DOHH2 (cell line): ENCODE results near the gene AFG1L.

Experiments used
- EZH2phosphoT487 ChIP-seq: fragments of 200-600 bp; sonication (generic); IDR thresholded peaks from 2 replicates; pipeline ENCODE4 v1.6.1; 2017; ENCODE audit warnings: borderline replicate concordance, mild to moderate bottlenecking, antibody characterized with exemption, low read length, moderate library complexity, mixed read lengths
- TF ChIP-seq, protein P1 (sequence below): fragments of 200-600 bp; sonication (generic); IDR thresholded peaks from one replicate; pipeline ENCODE4 v1.5.1; 2014; ENCODE audit warnings: antibody characterized with exemption, mild to moderate bottlenecking, low read depth, low read length; ENCODE audit not compliant: poor library complexity, severe bottlenecking

DNA sequence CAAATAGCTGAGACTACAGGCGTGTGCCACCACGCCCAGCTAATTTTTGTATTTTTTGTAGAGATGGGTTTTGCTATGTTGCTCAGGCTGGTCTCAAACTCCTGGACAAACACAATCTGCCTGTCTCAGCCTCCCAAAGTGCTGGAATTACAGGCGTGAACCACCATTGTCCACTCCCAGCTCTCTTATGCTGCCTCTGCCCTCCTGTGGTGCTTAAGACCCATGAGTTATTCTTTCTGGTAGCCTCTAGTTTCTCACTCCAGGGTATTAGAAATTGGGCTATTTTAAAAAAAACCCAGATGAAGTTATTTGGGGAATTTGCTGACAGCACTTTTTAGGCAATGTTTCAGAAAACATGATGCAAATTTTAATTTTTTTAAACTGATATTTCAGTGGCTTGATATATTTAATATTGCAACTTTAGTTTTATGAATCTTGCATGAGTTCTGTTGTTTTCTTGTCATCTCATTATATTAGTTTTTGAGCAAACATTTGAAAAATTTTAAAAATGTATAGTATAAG lies 151.8 kb downstream of the AFG1L start:
- TF ChIP-seq, protein P1, sequence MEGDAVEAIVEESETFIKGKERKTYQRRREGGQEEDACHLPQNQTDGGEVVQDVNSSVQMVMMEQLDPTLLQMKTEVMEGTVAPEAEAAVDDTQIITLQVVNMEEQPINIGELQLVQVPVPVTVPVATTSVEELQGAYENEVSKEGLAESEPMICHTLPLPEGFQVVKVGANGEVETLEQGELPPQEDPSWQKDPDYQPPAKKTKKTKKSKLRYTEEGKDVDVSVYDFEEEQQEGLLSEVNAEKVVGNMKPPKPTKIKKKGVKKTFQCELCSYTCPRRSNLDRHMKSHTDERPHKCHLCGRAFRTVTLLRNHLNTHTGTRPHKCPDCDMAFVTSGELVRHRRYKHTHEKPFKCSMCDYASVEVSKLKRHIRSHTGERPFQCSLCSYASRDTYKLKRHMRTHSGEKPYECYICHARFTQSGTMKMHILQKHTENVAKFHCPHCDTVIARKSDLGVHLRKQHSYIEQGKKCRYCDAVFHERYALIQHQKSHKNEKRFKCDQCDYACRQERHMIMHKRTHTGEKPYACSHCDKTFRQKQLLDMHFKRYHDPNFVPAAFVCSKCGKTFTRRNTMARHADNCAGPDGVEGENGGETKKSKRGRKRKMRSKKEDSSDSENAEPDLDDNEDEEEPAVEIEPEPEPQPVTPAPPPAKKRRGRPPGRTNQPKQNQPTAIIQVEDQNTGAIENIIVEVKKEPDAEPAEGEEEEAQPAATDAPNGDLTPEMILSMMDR = no peak
- TF ChIP-seq EZH2phosphoT487 = no peak
